Measurements from ENCODE around the gene NDST4. TPM values are rescaled to one million over a fixed set of nuclear protein-coding genes. Genes with fewer than 3 reads are reported as not detected.

The NDST4 gene
- polyA plus RNA-seq, 2 of the 4 experiments (the other 2 are of a cell fraction) = 0.04 TPM; not detected in 1

DNA sequence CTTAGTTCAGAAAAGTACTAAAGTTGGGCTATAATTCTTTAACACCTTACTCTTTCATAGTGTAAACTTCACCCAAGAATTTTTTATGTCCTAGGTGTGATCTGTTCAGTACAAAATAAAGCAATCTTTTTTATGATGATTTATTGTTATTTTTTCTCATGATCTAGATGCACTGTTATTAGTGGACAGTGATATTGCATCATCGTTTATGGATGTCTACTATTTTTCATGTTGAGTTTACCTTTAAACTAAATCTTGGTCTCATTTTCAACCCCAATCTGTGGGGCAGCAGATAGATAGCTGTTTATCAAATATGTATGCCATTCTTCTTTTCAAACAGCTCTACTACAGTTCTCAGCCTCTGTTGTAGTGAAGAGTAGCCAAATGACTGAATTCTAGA, 299.5 kb downstream of the NDST4 start (continued):
- TF ChIP-seq E2F6 (IDR thresholded peaks at IDR 0.05; ENCODE audit: borderline replicate concordance, low read depth) (no peak), CBX8 (IDR thresholded peaks at IDR 0.05) (no peak), POLR2AphosphoS2 (conservative IDR thresholded peaks at IDR 0.05; ENCODE audit: low read length) (no peak), CEBPB (IDR thresholded peaks at IDR 0.05) (no peak), RCOR1 (IDR thresholded peaks at IDR 0.05; ENCODE audit: low read depth, low read length) (no peak), MAFK (IDR thresholded peaks at IDR 0.05; ENCODE audit: partially characterized antibody) (no peak), CBX2 (IDR thresholded peaks at IDR 0.05; ENCODE audit: borderline replicate concordance, low read depth) (no peak)

DNA sequence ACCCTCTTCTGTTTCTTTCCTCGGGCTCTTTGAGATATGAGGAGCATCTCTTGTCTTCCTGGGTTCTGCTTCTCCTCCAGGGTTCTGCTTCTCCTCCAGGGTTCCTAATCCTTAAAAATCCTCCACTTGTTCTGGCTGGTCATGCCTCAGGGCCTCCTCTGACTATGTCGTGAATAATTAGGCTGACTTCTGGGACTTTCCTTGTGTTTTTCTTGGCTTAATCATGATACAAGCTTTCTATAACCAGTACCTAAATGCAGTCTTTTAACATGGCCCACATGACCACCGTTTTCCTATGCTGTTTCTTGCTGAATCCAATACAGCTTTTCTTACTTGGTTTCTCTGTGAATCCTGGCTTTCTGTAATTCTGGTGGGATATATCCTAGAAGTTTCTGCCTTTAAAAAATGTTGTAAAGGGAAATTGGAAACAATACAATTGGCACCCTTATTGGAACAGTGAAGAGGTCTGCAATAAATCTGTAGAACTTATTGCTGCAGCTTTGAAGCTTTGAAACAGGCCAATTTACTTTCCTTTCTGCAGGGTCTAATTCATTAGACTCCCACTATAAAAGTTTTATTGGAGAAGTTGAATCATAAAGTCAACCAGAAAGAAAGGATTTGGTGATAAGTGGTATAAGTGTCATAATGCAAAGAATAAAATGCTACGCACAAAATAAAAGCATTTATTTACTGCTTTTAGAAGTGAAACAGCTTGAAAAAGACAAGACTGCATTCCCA, 301.7 kb downstream of the NDST4 start:
- no peak for DNase-seq (ENCODE audit: low read depth in 1 of 2, low spot score in 1 of 2)
- FAIRE-seq = no peak
- TF ChIP-seq RCOR1 (IDR thresholded peaks at IDR 0.05; ENCODE audit: low read depth, low read length) (no peak), E2F6 (IDR thresholded peaks at IDR 0.05; ENCODE audit: borderline replicate concordance, low read depth) (no peak), RARB (CRISPR knock-in tag; IDR thresholded peaks at IDR 0.05) (no peak), HOXB13 (CRISPR knock-in tag; IDR thresholded peaks at IDR 0.05; ENCODE audit: low read depth) (no peak), USF2 (IDR thresholded peaks at IDR 0.05) (no peak), HEYL (CRISPR knock-in tag; IDR thresholded peaks at IDR 0.05) (no peak), CHD2 (IDR thresholded peaks at IDR 0.05; ENCODE audit: low read length, partially characterized antibody) (no peak), FOSB (CRISPR knock-in tag; IDR thresholded peaks at IDR 0.05) (no peak), ESRRA (IDR thresholded peaks at IDR 0.05; ENCODE audit: borderline replicate concordance, low read length) (no peak)
- Histone ChIP-seq H3K27ac (no peak overlapping the region), H3K4me1 (no peaks in the 10 kb centered on the region), H3K4me3 (no peak overlapping the region), H3K4me2 (no peak overlapping the region), H3K9me3 (no peaks in the 10 kb centered on the region)
- ChIA-PET POLR2A (no interaction called here), CTCF (no interaction called here)
- 24% methylated on average over 4 of the region's 4 CpGs for WGBS (ENCODE audit: missing lambda C conversion rate)
- ATAC-seq = no peak

GRCh38 chr4:114807759-114808404, 305.5 kb downstream of the NDST4 start:
- DNase-seq (ENCODE audit: low read depth in 1 of 2, low spot score in 1 of 2) = peak; percentile 4 to 34
- FAIRE-seq = no peak

More at GRCh38 chr4:114807759-114808404, 305.5 kb downstream of the NDST4 start:
- no peaks in the 10 kb centered on the region for H3K4me1 ChIP-seq
- 21% methylated on average over 14 of the region's 14 CpGs for WGBS (ENCODE audit: missing lambda C conversion rate)
- peak overlapping the region; percentile 40; the same call in 2 of the 3 replicates for H3K4me2 ChIP-seq
- CTCF ChIA-PET = interaction anchor here (0.6 to 2.0 kb wide), 7 partner anchors 8 to 41 kb away, joined by 3 to 6 read pairs (median 4); no protein-coding TSS in a partner anchor
- TF ChIP-seq POLR2A (IDR thresholded peaks at IDR 0.05; ENCODE audit: low read length) (no peak), CTCF (IDR thresholded peaks at IDR 0.05) (peak; percentile 39)
- no peaks in the 10 kb centered on the region for H3K9me3 ChIP-seq
- POLR2A ChIA-PET = no interaction called here
- H3K27ac ChIP-seq = no peak overlapping the region
- H3K4me3 ChIP-seq = no peak overlapping the region
- peak; percentile 81 to 90 for ATAC-seq
